ENCODE data around the gene TMEM198.

Gene TMEM198

GRCh38 chr2:219563271-219563928 is 19.6 kb downstream of the TMEM198 start:
- no peak for DNase-seq

- no peak for DNase-seq
Observed at GRCh38 chr2:219565130-219566080, 21.6 kb downstream of the TMEM198 start.

- no peak for DNase-seq
Observed at GRCh38 chr2:219566640-219567039, 22.8 kb downstream of the TMEM198 start.

GRCh38 chr2:219567131-219567530 is 23.3 kb downstream of the TMEM198 start:
- DNase-seq: no peak

GRCh38 chr2:219567791-219568361 is 24.0 kb downstream of the TMEM198 start:
- DNase-seq: no peak

GRCh38 chr2:219569041-219569440 is 25.2 kb downstream of the TMEM198 start:
- no peak for DNase-seq

- DNase-seq: no peak
Observed at GRCh38 chr2:219569635-219570034, 25.8 kb downstream of the TMEM198 start.

- peak; percentile 17 for DNase-seq
Observed at GRCh38 chr2:219570194-219570923, 26.5 kb downstream of the TMEM198 start.

GRCh38 chr2:219570924-219571310 is 27.1 kb downstream of the TMEM198 start:
- peak; percentile 10 for DNase-seq

- peak; percentile 82 for DNase-seq
Observed at GRCh38 chr2:219571311-219572236, 27.7 kb downstream of the TMEM198 start, which contains the start of gene OBSL1. TSS of gene OBSL1 (minus strand) at chr2:219571539. CDS start at chr2:219571232, 307 bp downstream.

GRCh38 chr2:219572237-219573001 is 28.6 kb downstream of the TMEM198 start, which contains the start of gene INHA:
TSS of gene INHA (plus strand) at chr2:219572310. CDS start at chr2:219572375, 65 bp downstream.
- no peak for DNase-seq

- DNase-seq: no peak
Observed at GRCh38 chr2:219573166-219573565, 29.3 kb downstream of the TMEM198 start.

GRCh38 chr2:219574484-219575311 is 30.9 kb downstream of the TMEM198 start:
- DNase-seq: no peak

GRCh38 chr2:219575566-219576504 is 32.0 kb downstream of the TMEM198 start:
- DNase-seq: no peak

GRCh38 chr2:219576505-219577388 is 32.9 kb downstream of the TMEM198 start:
- no peak for DNase-seq

GRCh38 chr2:219578811-219579613 is 35.2 kb downstream of the TMEM198 start:
- no peak for DNase-seq

Measured in fibroblast of skin of abdomen (primary cell).